Hepatic stellate cell (primary cell): ENCODE data around the gene LHCGR.
"Not testable (repeated sequence)": the region's sequence is repeated elsewhere in the genome, so short reads cannot be mapped to it uniquely, and the experiment has no call there.

ENCODE experiments used
- DNase-seq: peaks from one replicate; pipeline ENCODE4 v3.0.0; 2011; ENCODE audit warnings: low spot score

LHCGR gene

GRCh38 chr2:48739236-48739635 is 16.3 kb downstream of the LHCGR start:
- DNase-seq = not testable (repeated sequence)

DNA sequence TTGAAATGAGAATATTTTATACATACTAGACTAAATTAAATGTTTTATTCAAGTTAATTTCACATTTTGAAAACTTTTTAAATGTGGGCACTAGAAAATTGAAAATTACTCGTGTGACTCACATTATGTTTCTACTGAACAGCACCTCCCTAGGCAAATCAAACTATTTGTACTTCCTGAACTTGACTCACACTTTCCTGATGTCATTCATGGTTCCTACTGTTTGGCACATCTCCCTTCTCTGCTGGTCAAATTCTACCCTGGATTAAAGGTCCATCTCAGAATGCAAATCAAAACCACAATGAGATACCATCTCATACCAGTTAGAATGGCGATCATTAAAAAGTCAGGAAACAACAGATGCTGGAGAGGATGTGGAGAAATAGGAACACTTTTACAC is 16.7 kb downstream of the LHCGR start:
- no peak for DNase-seq

- DNase-seq = no peak
Measured at GRCh38 chr2:48736251-48736650, 19.3 kb downstream of the LHCGR start.

DNA sequence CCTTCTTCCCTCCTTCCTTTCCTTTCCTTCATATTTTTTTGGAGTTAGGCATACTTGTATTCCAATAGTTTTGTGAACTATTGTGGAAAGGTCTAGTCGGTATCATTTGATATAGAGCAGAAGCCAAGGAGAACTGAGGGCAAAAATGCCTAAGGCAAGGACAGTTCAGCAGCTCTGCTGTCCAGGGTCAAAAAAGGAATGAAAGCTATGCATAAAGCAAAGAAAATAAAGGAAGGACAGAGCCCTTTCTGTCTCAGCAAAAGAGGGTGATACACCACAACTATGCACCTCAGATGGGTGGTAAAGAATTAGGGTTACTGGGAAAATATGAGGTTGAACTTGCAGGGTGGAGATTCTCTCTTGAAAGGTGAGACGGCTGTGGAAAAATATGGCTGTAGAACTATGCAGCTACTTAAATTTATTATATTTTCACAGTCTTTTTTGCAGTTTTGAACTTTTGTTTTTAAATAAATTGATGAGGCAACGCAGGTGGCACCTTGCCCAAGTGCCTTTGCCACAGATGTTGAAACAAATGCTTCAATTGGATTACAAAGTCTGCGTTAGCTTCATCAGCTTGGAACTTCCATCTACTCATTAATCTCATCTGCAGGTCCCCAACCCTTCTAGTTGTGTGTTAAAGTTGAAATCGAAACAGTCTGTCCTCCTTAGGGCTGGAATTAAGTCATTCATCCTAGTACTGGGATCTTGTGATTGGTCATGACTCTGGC is 20.8 kb downstream of the LHCGR start:
- DNase-seq = no peak

GRCh38 chr2:48733067-48733503 is 22.4 kb downstream of the LHCGR start:
- no peak for DNase-seq

DNA sequence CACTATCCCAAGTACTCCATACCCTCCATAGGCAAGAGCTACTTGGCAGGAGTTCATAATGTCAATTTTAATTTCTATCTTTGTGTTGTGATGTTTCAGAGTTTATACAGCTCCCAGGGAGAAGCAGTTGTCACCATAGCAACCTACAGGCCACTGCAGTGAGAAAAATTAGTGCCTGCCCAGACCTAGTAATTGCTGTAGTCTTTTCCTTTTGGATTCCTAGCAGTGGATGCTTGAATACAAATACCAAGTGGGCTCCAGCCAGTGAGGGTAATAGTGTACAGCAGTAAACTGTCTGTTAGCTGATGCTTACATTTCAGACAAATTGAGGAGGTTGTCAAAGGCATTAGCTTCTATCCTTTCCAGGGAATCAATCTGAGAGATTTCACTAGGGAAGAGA is 26.7 kb downstream of the LHCGR start:
- no peak for DNase-seq

GRCh38 chr2:48728295-48728694 is 27.2 kb downstream of the LHCGR start:
- DNase-seq = no peak

DNA sequence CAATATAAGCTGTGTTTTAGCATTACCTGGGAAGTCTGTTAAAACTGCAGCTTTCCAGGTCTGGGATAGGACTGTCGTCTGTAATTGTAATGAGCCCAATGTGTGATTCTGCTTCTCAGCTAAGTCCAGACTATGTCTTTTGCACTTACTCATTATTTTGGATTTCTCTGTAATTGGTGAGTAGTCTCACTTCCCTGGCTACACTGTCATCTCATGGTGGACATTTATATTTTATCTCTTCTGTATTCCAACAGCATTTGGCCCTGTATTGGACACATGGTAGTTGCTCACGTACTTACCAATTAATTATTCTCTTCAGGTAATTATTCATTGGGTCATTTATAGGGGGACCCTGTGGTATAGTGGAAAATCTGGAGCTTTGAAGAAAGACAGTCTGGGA is 28.0 kb downstream of the LHCGR start:
- DNase-seq = no peak

GRCh38 chr2:48725696-48726494 is 29.6 kb downstream of the LHCGR start:
- no peak for DNase-seq

DNA sequence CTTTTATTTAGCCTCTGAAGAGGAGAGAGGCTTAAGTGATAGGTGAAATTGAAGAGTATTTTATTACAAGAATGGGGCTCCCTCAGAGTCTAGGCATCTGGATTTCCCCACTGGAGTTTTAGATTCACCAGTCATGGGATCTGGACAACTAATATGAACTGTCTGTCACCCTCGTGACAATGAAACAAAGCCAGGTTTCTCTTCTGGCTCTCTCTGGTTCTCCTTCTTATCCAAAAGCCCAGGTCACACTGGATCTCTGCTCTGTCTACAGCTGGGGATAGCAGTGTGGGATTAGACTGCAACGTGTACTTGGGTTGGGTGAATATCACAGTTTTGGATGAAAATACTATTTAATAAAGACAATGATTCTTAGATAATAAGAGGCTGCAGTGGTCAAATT is 31.2 kb downstream of the LHCGR start:
- no peak for DNase-seq

GRCh38 chr2:48723129-48723528 is 32.4 kb downstream of the LHCGR start:
- DNase-seq = peak; percentile 14

DNA sequence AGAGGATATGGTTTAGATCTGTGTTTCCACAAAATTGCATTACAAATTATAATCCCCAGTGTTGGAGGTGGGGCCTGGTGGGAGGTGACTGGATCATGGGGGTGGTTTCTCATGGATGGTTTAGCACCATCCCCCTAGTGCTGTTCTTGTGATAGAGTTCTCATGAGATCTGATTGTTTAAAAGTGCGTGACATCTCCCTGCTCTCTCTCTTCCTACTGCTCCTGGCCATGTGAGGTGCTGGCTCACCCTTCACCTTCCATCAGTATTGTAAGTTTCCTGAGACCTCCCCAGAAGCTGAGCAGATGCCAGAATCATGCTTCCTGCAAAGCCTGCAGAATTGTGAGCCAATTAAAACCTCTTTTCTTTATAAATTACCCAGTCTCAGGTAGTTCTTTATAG is 33.1 kb downstream of the LHCGR start:
- no peak for DNase-seq

DNA sequence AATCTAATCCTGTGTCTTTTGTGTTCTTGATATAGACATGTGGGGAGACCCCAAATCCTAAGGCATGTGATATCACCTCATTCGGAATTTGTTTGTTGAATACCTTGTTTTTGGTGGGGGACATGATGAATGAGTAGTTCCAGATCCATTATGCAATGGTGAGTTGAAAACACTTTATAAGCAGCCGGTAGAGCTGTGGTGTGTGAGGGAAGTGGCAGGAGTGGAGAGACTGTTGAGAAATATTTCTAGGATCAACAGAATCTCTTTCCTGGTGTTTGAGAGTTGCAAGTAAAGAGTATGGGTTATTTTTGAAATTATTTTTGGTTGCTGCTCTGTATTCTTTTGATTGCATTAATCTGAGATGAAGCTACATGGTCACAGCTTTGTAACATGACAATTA is 34.4 kb downstream of the LHCGR start:
- DNase-seq = no peak

GRCh38 chr2:48719480-48720177 is 35.9 kb downstream of the LHCGR start:
- DNase-seq = no peak

GRCh38 chr2:48717846-48718245 is 37.7 kb downstream of the LHCGR start:
- no peak for DNase-seq

DNA sequence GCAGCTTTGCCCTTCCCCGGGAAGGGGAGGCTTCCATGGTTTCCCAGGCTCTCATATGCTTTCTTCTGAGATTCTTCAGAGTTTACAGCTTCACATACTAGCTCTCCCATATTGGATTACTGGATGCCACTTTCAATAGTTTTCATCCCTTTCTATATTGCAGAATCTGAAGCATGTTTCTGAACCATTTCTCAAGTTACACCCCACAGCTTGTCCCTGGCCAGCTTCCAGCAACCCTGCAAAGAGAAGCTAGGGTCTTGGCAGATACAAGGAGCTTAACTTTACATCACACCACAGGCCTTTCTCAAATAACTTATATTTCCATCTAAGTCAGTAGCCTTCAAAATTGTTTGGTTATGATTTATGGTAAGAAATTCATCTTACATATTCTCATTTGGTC is 39.6 kb downstream of the LHCGR start:
- DNase-seq = no peak

GRCh38 chr2:48715042-48715899 is 40.3 kb downstream of the LHCGR start:
- DNase-seq = no peak

GRCh38 chr2:48714245-48714644 is 41.3 kb downstream of the LHCGR start:
- no peak for DNase-seq

DNA sequence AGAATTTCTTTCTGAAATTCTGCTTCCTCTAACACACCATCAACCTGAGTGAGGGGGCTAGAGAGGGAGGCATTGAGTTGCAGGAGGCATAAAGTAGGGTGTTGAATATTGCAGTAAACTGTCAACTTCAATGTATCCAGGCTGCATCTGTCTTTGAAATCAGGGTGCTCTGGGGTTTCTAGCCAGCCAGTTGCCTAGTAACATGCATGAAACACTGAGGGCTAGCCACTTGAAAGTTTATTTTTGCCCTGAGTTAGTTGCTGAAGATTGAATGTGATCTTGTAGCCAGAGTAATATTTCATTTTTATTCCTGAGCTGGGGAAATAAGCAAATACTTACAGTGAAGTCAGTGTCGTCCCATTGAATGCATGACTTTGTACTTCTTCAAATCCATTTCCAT is 41.9 kb downstream of the LHCGR start:
- DNase-seq = no peak

- DNase-seq = no peak
Measured at GRCh38 chr2:48712151-48712550, 43.4 kb downstream of the LHCGR start.

GRCh38 chr2:48711343-48711742 is 44.2 kb downstream of the LHCGR start:
- no peak for DNase-seq
